Islet of Langerhans (tissue), 1 donor: ENCODE measurements around the gene RABGEF1.
"Not testable (repeated sequence)": the region's sequence is repeated elsewhere in the genome, so short reads cannot be mapped to it uniquely, and the experiment has no call there.

ENCODE experiments used
- FAIRE-seq: peaks from one replicate; lab custom pipeline; 2011; peaks lifted over from hg19 to GRCh38; lab: Jason Lieb, UNC

Gene RABGEF1

DNA sequence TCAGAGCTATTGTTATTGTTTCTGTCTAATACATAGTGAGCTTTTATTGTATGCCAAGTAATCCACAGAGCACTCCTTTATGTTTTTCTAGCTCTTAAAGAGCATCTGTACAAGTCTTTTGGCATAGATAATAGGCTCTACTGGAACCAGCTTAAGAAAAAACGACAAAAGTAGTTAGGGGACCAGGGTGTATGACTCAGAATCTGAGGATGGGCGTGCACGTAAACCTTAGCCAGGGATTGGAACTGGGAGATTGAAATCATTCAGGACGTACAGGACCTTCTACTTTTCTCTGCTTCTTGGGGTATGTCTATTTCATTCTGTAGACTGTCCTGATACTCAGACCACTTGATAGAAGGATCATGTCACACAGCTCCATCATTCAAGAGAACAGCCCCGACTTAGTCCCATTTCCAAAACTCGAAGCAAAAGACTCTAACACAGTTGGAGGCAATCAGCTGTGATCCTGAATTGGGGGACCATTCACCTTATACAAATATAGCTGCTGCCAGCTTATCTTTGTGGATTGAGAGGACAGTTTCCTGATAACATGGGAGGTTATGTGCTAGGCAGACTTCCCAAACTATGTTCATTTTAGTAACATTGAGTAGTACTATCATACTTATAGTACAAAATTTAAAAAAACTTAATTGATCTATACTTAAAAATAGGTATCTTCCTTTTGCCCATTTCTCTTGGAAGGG, 24.9 kb downstream of the RABGEF1 start:
- not testable (repeated sequence) for FAIRE-seq

- FAIRE-seq = no peak
Measured at GRCh38 chr7:66766041-66766440, 25.5 kb downstream of the RABGEF1 start.

GRCh38 chr7:66767486-66767885, 27.0 kb downstream of the RABGEF1 start:
- not testable (repeated sequence) for FAIRE-seq

DNA sequence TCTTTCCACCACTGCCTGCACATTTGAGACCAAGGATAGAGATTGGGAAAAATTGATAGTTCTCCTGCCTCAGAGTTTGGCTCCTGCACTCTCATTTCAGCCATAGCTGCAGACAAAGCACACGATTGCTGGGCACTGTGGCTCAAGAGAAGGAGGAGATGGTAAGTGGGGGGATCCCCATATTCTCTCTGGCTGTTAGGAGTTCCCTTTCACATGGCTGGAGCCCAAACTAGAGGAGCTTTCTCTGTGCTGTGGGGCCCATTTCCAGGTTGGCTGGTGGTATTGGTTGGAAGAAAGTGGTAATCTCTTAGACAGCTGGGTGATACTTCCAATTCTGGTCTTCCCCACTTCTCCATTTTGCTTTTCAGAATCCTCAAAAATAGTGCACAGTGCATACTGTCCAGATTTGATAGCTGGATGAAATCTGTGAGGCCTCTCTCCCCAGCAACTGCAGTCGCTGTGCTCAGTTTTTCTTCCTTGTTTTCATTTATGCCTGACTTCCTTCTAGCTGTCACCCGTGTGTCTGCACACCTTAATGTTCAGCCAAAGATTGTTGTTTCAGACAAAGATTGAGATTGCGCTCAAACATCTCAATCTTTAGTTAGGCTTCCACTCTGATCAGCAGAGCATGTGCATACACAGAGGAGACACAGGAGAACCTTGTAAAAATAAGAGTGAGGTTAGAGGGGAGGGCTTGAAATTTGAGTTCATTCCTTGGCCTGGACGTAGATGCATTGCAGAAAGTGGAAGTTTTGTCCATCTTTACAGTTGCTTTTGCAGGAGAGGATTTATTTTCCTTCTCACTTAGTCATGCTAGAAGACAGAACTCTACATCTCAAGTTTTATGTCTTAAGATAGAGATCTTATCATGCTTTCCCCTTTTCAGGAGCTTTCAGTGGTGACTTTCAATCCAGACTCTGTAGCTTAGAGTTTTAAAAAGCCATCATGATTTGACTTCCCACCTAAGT, 28.6 kb downstream of the RABGEF1 start:
- FAIRE-seq = no peak

- FAIRE-seq = no peak
Measured at GRCh38 chr7:66769833-66770512, 29.4 kb downstream of the RABGEF1 start.

- no peak for FAIRE-seq
Measured at GRCh38 chr7:66771795-66772194, 31.3 kb downstream of the RABGEF1 start.

DNA sequence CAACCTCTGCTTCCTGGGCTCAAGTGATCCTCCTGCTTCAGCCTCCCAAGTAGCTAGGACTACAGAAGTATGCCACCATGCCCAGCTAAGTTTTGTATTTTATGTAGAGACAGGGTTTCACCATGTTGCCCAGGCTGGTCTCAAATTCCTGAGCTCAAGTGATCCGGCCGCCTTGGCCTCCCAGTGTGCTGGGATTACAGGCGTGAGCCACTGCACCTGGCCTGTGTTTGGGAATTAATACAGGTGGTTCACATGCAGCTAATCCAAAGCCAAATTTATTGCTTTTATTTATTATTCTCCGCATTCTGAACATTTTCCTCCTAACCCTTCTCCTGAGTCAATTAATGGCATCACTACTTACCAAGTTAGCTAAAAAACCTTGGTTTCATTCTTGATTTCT, 33.2 kb downstream of the RABGEF1 start:
- FAIRE-seq = not testable (repeated sequence)

DNA sequence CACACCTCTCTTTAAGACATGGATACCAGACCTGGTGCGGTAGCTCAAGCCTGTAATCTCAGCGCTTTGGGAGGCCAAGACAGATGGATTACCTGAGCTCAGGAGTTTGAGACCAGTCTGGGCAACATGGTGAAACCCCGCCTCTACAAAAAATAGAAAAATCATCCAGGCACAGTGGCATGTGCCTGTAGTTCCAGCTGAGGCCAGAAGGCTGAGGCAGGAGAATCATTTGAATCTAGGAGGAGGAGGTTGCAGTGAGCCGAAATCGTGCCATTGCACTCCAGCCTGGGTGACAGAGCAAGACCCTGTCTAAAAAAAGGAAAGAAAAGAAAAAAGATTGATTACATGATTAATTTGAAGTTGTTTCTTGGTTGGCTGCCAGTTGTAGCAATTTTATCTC, 35.9 kb downstream of the RABGEF1 start:
- not testable (repeated sequence) for FAIRE-seq

GRCh38 chr7:66776800-66777442, 36.4 kb downstream of the RABGEF1 start:
- no peak for FAIRE-seq

- FAIRE-seq = no peak
Measured at GRCh38 chr7:66778201-66778600, 37.7 kb downstream of the RABGEF1 start.

GRCh38 chr7:66779669-66780409, 39.3 kb downstream of the RABGEF1 start:
- no peak for FAIRE-seq

GRCh38 chr7:66781408-66782090, 41.0 kb downstream of the RABGEF1 start:
- no peak for FAIRE-seq

DNA sequence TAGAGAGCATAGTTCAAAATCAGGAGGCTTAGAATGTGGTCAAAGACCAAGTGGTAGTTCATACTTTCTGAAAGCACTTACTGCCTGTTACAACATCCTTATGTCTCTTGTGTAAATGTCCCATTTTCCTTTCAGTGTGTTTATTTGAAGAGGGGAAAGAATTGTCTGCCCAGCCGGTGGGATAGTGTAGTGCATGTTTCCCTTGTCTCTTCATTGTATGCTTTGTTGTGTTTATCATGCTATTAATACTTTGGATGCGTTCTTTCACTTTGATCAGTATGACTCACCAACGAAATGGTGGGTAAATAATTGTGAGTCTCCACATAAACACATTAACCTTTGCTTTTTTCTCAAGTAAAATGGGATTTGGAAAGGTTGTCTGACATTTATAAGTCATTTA, 42.3 kb downstream of the RABGEF1 start:
- peak; percentile 51 for FAIRE-seq

GRCh38 chr7:66783887-66784595, 43.5 kb downstream of the RABGEF1 start:
- peak; percentile 21 for FAIRE-seq

- FAIRE-seq = no peak
Measured at GRCh38 chr7:66790196-66790595, 49.7 kb downstream of the RABGEF1 start.

DNA sequence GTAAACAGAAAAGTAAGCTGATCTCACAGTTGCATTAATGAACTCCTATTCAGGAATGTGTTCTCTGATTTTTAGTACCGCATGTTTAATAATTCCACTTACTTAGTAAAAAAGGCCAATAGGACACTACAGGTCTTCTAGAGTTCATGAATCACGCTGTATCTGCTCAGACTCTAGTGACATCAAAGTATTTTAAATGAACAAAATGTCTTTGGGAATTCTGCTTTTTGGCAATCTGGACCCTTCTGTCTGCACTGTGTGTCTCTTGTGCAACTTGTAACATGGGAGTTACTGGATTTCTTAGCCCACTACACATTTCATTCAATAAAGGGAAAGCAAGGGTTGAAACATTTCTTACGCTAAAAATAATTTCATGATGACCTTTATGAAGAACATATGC, 50.2 kb downstream of the RABGEF1 start:
- no peak for FAIRE-seq

GRCh38 chr7:66800591-66800990, 60.1 kb downstream of the RABGEF1 start:
- FAIRE-seq = no peak

GRCh38 chr7:66804001-66804400, 63.5 kb downstream of the RABGEF1 start:
- no peak for FAIRE-seq

DNA sequence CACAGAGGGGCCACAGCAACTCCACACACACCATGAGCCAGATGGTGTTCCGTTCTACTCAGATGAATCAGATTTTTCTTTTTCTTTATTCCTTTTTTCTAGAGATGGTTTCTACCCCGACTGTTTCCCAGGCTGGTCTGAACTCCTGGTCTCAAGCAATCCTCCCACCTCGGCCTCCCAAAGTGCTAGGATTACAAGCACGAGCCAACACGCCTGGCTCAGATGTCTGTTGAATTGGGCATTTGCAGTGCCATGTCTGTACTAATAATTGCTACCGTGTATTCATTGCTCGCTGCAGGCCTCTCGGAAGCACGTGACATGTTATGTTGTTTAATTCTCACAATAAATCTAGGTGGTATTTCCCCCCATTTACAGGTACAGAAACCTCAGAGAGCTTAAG, 67.2 kb downstream of the RABGEF1 start:
- no peak for FAIRE-seq

- FAIRE-seq = no peak
Measured at GRCh38 chr7:66810716-66811115, 70.2 kb downstream of the RABGEF1 start.
